Neural progenitor cell (in vitro differentiated cells): ENCODE measurements around the gene AHI1. TPM values are rescaled to one million over a fixed set of nuclear protein-coding genes. Genes with fewer than 3 reads are reported as not detected.

Experiments
- DNase-seq: peaks from one replicate; pipeline ENCODE4 v3.0.0-alpha.2; 2016; ENCODE audit warnings: low spot score
- H2AFZ ChIP-seq: fragments of 200-600 bp; sonication (generic); replicated peaks from 2 replicates; pipeline ENCODE4 v1.6.1; 2016; ENCODE audit warnings: antibody characterized with exemption
- H3F3A ChIP-seq: fragments of 200-600 bp; sonication (generic); 2 replicates; pipeline ENCODE4 v1.6.1; 2016; ENCODE audit warnings: antibody characterized with exemption, low read depth
- H3K27ac ChIP-seq: fragments of 200-600 bp; sonication (generic); 2 replicates; pipeline ENCODE4 v1.5.1; 2016; ENCODE audit warnings: mild to moderate bottlenecking
- H3K27me3 ChIP-seq: fragments of 200-600 bp; sonication (generic); 2 replicates; pipeline ENCODE4 v1.6.1; 2016; ENCODE audit warnings: mild to moderate bottlenecking, moderate library complexity
- H3K36me3 ChIP-seq: fragments of 200-600 bp; sonication (generic); 2 replicates; pipeline ENCODE4 v1.5.1; 2016
- H3K4me1 ChIP-seq: fragments of 200-600 bp; sonication (generic); 2 replicates; pipeline ENCODE4 v1.6.1; 2016; ENCODE audit warnings: mixed run types
- H3K4me2 ChIP-seq: fragments of 200-600 bp; sonication (generic); 2 replicates; pipeline ENCODE4 v1.6.1; 2016
- H3K4me3 ChIP-seq: fragments of 200-600 bp; sonication (generic); 2 replicates; pipeline ENCODE4 v1.5.1; 2016
- H3K79me2 ChIP-seq: fragments of 200-600 bp; sonication (generic); 2 replicates; pipeline ENCODE4 v1.6.1; 2016; ENCODE audit warnings: low read depth
- H3K9ac ChIP-seq: fragments of 200-600 bp; sonication (generic); 2 replicates; pipeline ENCODE4 v1.6.1; 2016
- H3K9me3 ChIP-seq: fragments of 200-600 bp; sonication (generic); 2 replicates; pipeline ENCODE4 v1.5.1; 2016; ENCODE audit warnings: low read depth
- H4K20me1 ChIP-seq: fragments of 200-600 bp; sonication (generic); 2 replicates; pipeline ENCODE4 v1.6.1; 2016; ENCODE audit warnings: low read depth
- H3K27ac Mint-ChIP-seq: 3 replicates; pipeline ENCODE4 v1.8.0; 2021; ENCODE audit warnings: mixed read lengths
- H3K27me3 Mint-ChIP-seq: 2 replicates; pipeline ENCODE4 v1.8.0; 2022; ENCODE audit warnings: low read depth, mild to moderate bottlenecking, inconsistent platforms, moderate library complexity, mixed read lengths; ENCODE audit not compliant: insufficient read depth
- H3K36me3 Mint-ChIP-seq: 3 replicates; pipeline ENCODE4 v1.8.0; 2021; ENCODE audit warnings: mixed read lengths
- H3K4me1 Mint-ChIP-seq: 3 replicates; pipeline ENCODE4 v1.8.0; 2021; ENCODE audit warnings: mixed read lengths
- H3K4me3 Mint-ChIP-seq: 3 replicates; pipeline ENCODE4 v1.8.0; 2021; ENCODE audit warnings: mild to moderate bottlenecking, moderate library complexity, mixed read lengths
- H3K9me3 Mint-ChIP-seq: 3 replicates; pipeline ENCODE4 v1.8.0; 2020; ENCODE audit warnings: mixed read lengths
- EZH2 ChIP-seq: fragments of 200-600 bp; sonication (generic); IDR thresholded peaks from 2 replicates; pipeline ENCODE4 v1.6.1; 2017; ENCODE audit warnings: antibody characterized with exemption, mild to moderate bottlenecking, moderate library complexity
- EZH2phosphoT487 ChIP-seq: fragments of 200-600 bp; sonication (generic); IDR thresholded peaks from 2 replicates; pipeline ENCODE4 v1.6.1; 2017; ENCODE audit warnings: antibody characterized with exemption
- total RNA-seq: library from RNA; depleted of rRNA; stranded (reverse); fragments of >200 nt; gene quantifications from 2 replicates; pipeline ENCODE4 v1.2.3, GENCODE V29; 2015; ENCODE audit warnings: low replicate concordance
- TF ChIP-seq, protein P1 (sequence below): fragments of 200-600 bp; sonication (generic); IDR thresholded peaks from 2 replicates; pipeline ENCODE4 v1.5.1; 2017; ENCODE audit warnings: antibody characterized with exemption, mild to moderate bottlenecking

Gene AHI1
- total RNA-seq, 1 donor from 2014 or later, result 26.2 TPM

DNA sequence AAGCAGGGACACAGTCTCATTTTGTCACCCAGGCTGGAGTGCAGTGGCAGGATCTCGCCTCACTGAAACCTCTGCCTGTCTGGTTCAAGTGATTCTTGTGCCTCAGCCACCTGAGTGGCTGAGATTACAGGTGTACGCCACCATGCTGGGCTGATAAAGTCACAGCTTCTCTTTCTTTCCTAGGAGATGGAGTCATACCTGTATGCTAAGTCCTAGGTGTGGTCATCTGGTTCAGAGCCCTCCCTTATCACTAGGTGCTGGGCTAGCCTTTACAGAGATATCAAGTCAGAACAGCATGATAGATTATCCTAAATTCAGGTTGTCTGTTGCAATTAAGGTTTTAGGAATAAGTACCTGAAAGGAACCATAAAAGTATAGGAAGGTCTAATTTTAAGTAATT, 86.7 kb downstream of the AHI1 start:
- H3K9me3 ChIP-seq, result no peaks in the 10 kb centered on the region
- Mint-ChIP-seq H3K9me3 (no peaks in the 10 kb centered on the region), H3K4me1 (no peaks in the 10 kb centered on the region), H3K27me3 (no peaks in the 10 kb centered on the region), H3K4me3 (no peak overlapping the region), H3K27ac (no peak overlapping the region), H3K36me3 (no peaks in the 10 kb centered on the region)
- no peak overlapping the region for H3K4me2 ChIP-seq
- no peak overlapping the region for H3K27ac ChIP-seq
- no peaks in the 10 kb centered on the region for H3K79me2 ChIP-seq
- H3K27me3 ChIP-seq, result no peaks in the 10 kb centered on the region
- H3K9ac ChIP-seq, result no peak overlapping the region
- H3K36me3 ChIP-seq, result no peaks in the 10 kb centered on the region
- no peak for DNase-seq
- H3F3A ChIP-seq, result no peaks in the 10 kb centered on the region
- H4K20me1 ChIP-seq, result no peaks in the 10 kb centered on the region
- TF ChIP-seq, protein P1, sequence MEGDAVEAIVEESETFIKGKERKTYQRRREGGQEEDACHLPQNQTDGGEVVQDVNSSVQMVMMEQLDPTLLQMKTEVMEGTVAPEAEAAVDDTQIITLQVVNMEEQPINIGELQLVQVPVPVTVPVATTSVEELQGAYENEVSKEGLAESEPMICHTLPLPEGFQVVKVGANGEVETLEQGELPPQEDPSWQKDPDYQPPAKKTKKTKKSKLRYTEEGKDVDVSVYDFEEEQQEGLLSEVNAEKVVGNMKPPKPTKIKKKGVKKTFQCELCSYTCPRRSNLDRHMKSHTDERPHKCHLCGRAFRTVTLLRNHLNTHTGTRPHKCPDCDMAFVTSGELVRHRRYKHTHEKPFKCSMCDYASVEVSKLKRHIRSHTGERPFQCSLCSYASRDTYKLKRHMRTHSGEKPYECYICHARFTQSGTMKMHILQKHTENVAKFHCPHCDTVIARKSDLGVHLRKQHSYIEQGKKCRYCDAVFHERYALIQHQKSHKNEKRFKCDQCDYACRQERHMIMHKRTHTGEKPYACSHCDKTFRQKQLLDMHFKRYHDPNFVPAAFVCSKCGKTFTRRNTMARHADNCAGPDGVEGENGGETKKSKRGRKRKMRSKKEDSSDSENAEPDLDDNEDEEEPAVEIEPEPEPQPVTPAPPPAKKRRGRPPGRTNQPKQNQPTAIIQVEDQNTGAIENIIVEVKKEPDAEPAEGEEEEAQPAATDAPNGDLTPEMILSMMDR, result no peak
- TF ChIP-seq EZH2phosphoT487 (no peak), EZH2 (no peak)
- no peaks in the 10 kb centered on the region for H3K4me1 ChIP-seq
- no peak overlapping the region for H2AFZ ChIP-seq
- H3K4me3 ChIP-seq, result no peak overlapping the region

DNA sequence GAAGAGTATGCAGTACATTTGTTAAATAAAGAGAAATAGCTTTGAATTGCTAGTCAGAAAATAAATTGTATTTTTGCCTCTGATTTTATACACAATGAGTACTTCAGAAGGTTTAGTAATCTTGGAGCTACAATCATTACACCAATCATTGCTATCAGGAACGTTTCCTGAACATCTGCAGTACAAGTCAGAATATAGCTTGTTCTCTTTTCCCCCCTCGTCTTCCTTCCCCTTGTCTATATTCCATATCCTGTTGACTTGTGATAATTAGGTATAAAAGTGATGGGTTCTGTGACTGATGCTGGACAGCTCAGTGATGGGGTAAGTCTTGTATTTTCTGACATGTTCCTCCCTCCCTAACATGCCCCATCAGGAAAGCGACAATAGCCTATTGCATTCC, 94.0 kb downstream of the AHI1 start:
- peaks cover 6% of the 10 kb centered on the region for H3K4me1 Mint-ChIP-seq
- H3K36me3 ChIP-seq, result no peaks in the 10 kb centered on the region
- H3K9ac ChIP-seq, result no peak overlapping the region
- H3F3A ChIP-seq, result no peaks in the 10 kb centered on the region
- peaks cover 3% of the 10 kb centered on the region for H3K4me1 ChIP-seq
- H3K9me3 ChIP-seq, result no peaks in the 10 kb centered on the region
- no peak overlapping the region for H3K4me3 Mint-ChIP-seq
- H3K27me3 ChIP-seq, result no peaks in the 10 kb centered on the region
- no peaks in the 10 kb centered on the region for H3K27me3 Mint-ChIP-seq
- H3K79me2 ChIP-seq, result no peaks in the 10 kb centered on the region
- no peak overlapping the region for H2AFZ ChIP-seq
- no peaks in the 10 kb centered on the region for H3K9me3 Mint-ChIP-seq
- no peak overlapping the region for H3K27ac Mint-ChIP-seq
- no peak overlapping the region for H3K27ac ChIP-seq
- DNase-seq, result no peak
- H3K36me3 Mint-ChIP-seq, result peaks cover 4% of the 10 kb centered on the region
- H3K4me3 ChIP-seq, result no peak overlapping the region
- no peaks in the 10 kb centered on the region for H4K20me1 ChIP-seq
- H3K4me2 ChIP-seq, result no peak overlapping the region
- no peak for TF ChIP-seq EZH2phosphoT487
- TF ChIP-seq EZH2, result no peak
- TF ChIP-seq, protein P1, result no peak

DNA sequence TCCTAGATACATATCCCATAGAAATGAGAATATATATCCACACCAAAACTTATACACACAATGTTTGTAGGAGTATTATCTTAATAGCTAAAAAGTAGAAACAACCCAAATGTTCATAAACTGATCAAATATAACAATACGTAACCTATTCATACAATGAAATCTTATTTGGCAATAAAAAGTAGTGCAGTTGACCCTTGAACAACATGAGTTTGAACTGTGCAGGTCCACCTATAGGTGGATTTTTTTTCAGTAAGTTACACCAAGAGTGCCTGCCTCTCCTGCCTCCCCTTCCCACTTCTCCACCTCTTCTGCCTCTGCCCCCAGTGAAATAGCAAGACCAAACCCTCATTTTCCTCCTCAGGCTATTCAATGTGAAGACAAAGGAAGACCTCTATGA, 95.2 kb downstream of the AHI1 start:
- no peaks in the 10 kb centered on the region for H3K27me3 Mint-ChIP-seq
- H3K4me3 Mint-ChIP-seq, result no peak overlapping the region
- no peaks in the 10 kb centered on the region for H3K36me3 ChIP-seq
- no peaks in the 10 kb centered on the region for H4K20me1 ChIP-seq
- H2AFZ ChIP-seq, result no peak overlapping the region
- DNase-seq, result no peak
- H3K27ac ChIP-seq, result no peak overlapping the region
- TF ChIP-seq EZH2phosphoT487 (no peak), EZH2 (no peak)
- TF ChIP-seq, protein P1, result no peak
- no peak overlapping the region for H3K4me3 ChIP-seq
- no peaks in the 10 kb centered on the region for H3K9me3 Mint-ChIP-seq
- H3K27ac Mint-ChIP-seq, result no peak overlapping the region
- H3K4me1 ChIP-seq, result peaks cover 3% of the 10 kb centered on the region
- peaks cover 6% of the 10 kb centered on the region for H3K4me1 Mint-ChIP-seq
- H3K36me3 Mint-ChIP-seq, result peaks cover 4% of the 10 kb centered on the region
- no peak overlapping the region for H3K9ac ChIP-seq
- no peaks in the 10 kb centered on the region for H3K9me3 ChIP-seq
- H3K4me2 ChIP-seq, result no peak overlapping the region
- no peaks in the 10 kb centered on the region for H3K79me2 ChIP-seq
- no peaks in the 10 kb centered on the region for H3K27me3 ChIP-seq
- no peaks in the 10 kb centered on the region for H3F3A ChIP-seq
